GM08714 (cell line): ENCODE results near the gene RAB17.

Experiments
- H3K4me3 ChIP-seq: fragments of 200-500 bp; sonication (Bioruptor generic); 2 replicates; pipeline ENCODE4 v1.5.1; 2014; ENCODE audit warnings: mild to moderate bottlenecking, low read length, inconsistent platforms
- ZNF274 ChIP-seq: IDR thresholded peaks from 2 replicates; pipeline ENCODE4 v1.6.1; 2012; ENCODE audit warnings: mild to moderate bottlenecking, low read depth, low read length

Gene RAB17

GRCh38 chr2:237556773-237557632 is 33.5 kb downstream of the RAB17 start:
- no peak for TF ChIP-seq ZNF274
- no peak overlapping the region for H3K4me3 ChIP-seq

GRCh38 chr2:237555560-237555959 is 35.0 kb downstream of the RAB17 start:
- H3K4me3 ChIP-seq = no peak overlapping the region
- no peak for TF ChIP-seq ZNF274

GRCh38 chr2:237553948-237554347 is 36.6 kb downstream of the RAB17 start:
- no peak for TF ChIP-seq ZNF274
- H3K4me3 ChIP-seq = no peak overlapping the region

- no peak for TF ChIP-seq ZNF274
Measured at GRCh38 chr2:237552908-237553307, 37.6 kb downstream of the RAB17 start.

GRCh38 chr2:237551071-237551574 is 39.4 kb downstream of the RAB17 start:
- H3K4me3 ChIP-seq = no peak overlapping the region
- TF ChIP-seq ZNF274 = no peak

More at GRCh38 chr2:237552908-237553307, 37.6 kb downstream of the RAB17 start:
- H3K4me3 ChIP-seq = no peak overlapping the region

- no peak overlapping the region for H3K4me3 ChIP-seq
- no peak for TF ChIP-seq ZNF274
Measured at GRCh38 chr2:237549643-237550415, 40.7 kb downstream of the RAB17 start.

GRCh38 chr2:237549216-237549615 is 41.3 kb downstream of the RAB17 start:
- H3K4me3 ChIP-seq = no peak overlapping the region
- TF ChIP-seq ZNF274 = no peak

- no peak overlapping the region for H3K4me3 ChIP-seq
- TF ChIP-seq ZNF274 = no peak
Measured at GRCh38 chr2:237547841-237548416, 42.6 kb downstream of the RAB17 start.

GRCh38 chr2:237546876-237547395 is 43.6 kb downstream of the RAB17 start:
- TF ChIP-seq ZNF274 = no peak
- no peak overlapping the region for H3K4me3 ChIP-seq

GRCh38 chr2:237546040-237546875 is 44.3 kb downstream of the RAB17 start:
- no peak for TF ChIP-seq ZNF274

GRCh38 chr2:237542001-237542704 is 48.4 kb downstream of the RAB17 start:
- TF ChIP-seq ZNF274 = no peak
- H3K4me3 ChIP-seq = no peak overlapping the region

More at GRCh38 chr2:237546040-237546875, 44.3 kb downstream of the RAB17 start:
- no peak overlapping the region for H3K4me3 ChIP-seq

- no peak overlapping the region for H3K4me3 ChIP-seq
- TF ChIP-seq ZNF274 = no peak
Measured at GRCh38 chr2:237541243-237541642, 49.3 kb downstream of the RAB17 start.

- no peak for TF ChIP-seq ZNF274
- H3K4me3 ChIP-seq = no peak overlapping the region
Measured at GRCh38 chr2:237540823-237541222, 49.7 kb downstream of the RAB17 start.
